T-helper 17 cell (primary cell): Measurements from ENCODE around the gene CEP135. TPM values are rescaled to one million over a fixed set of nuclear protein-coding genes. Genes with fewer than 3 reads are reported as not detected.
"Not testable (repeated sequence)": the region's sequence is repeated elsewhere in the genome, so short reads cannot be mapped to it uniquely, and the experiment has no call there.

ENCODE experiments used
- ATAC-seq: fragments of 150-1000 bp; cut with Tn5 transposase; 2 replicates; pipeline ENCODE4 v1.10.0; 2021; ENCODE audit warnings: mild to moderate bottlenecking, moderate library complexity
- DNase-seq, 3 donors: peaks; one replicate each; pipeline versions ENCODE4 v3.0.0 to v3.0.0-alpha.2; 2020 to 2021
- H3K9me3 ChIP-seq: one replicate; pipeline ENCODE4 v1.7.0; 2013; ENCODE audit warnings: low read length, mild to moderate bottlenecking; ENCODE audit not compliant: control insufficient read depth, poor library complexity, severe bottlenecking
- H3K27ac Mint-ChIP-seq: one replicate; pipeline ENCODE4 v1.8.0; 2022; ENCODE audit warnings: mild to moderate bottlenecking, moderate library complexity, mixed read lengths
- H3K27me3 Mint-ChIP-seq: one replicate; pipeline ENCODE4 v1.8.0; 2022; ENCODE audit warnings: mixed read lengths
- H3K36me3 Mint-ChIP-seq: one replicate; pipeline ENCODE4 v1.8.0; 2022; ENCODE audit warnings: low read depth, mixed read lengths
- H3K4me1 Mint-ChIP-seq: one replicate; pipeline ENCODE4 v1.8.0; 2022; ENCODE audit warnings: mild to moderate bottlenecking, mixed read lengths
- H3K4me3 Mint-ChIP-seq: one replicate; pipeline ENCODE4 v1.8.0; 2022; ENCODE audit warnings: mild to moderate bottlenecking, moderate library complexity, mixed read lengths
- total RNA-seq, 4 donors: library from RNA in 2 of 4; stranded (reverse) in 2 of 4; gene quantifications; one replicate each; pipeline ENCODE4 v1.2.3 and lab custom pipeline; 2022 to 2026

CEP135 gene
- total RNA-seq, 2 donors from 2014 or later = 21.5 to 28.3 TPM

- no peaks in the 10 kb centered on the region for H3K9me3 ChIP-seq
- DNase-seq (no peak), ATAC-seq (no peak)
- no peaks in the 10 kb centered on the region for H3K36me3 Mint-ChIP-seq
- H3K4me1 Mint-ChIP-seq = no peaks in the 10 kb centered on the region
- H3K27ac Mint-ChIP-seq = no peak overlapping the region
- no peaks in the 10 kb centered on the region for H3K27me3 Mint-ChIP-seq
- no peak overlapping the region for H3K4me3 Mint-ChIP-seq
Measured at GRCh38 chr4:55927803-55928437, 20.8 kb upstream of the CEP135 start.

GRCh38 chr4:55928846-55929245 is 19.9 kb upstream of the CEP135 start:
- ATAC-seq (no peak), DNase-seq (no peak)
- no peaks in the 10 kb centered on the region for H3K27me3 Mint-ChIP-seq
- H3K36me3 Mint-ChIP-seq = no peaks in the 10 kb centered on the region
- no peaks in the 10 kb centered on the region for H3K4me1 Mint-ChIP-seq
- H3K4me3 Mint-ChIP-seq = no peak overlapping the region
- peaks cover 2% of the 10 kb centered on the region for H3K9me3 ChIP-seq
- no peak overlapping the region for H3K27ac Mint-ChIP-seq

- Mint-ChIP-seq H3K36me3 (no peaks in the 10 kb centered on the region), H3K27me3 (no peaks in the 10 kb centered on the region), H3K4me1 (no peaks in the 10 kb centered on the region), H3K4me3 (no peak overlapping the region), H3K27ac (no peak overlapping the region)
- H3K9me3 ChIP-seq = peaks cover 4% of the 10 kb centered on the region
- no peak for ATAC-seq
- DNase-seq = no peak
Measured at GRCh38 chr4:55931043-55931442, 17.7 kb upstream of the CEP135 start.

- Mint-ChIP-seq H3K4me3 (no peak overlapping the region), H3K27ac (no peak overlapping the region), H3K4me1 (no peaks in the 10 kb centered on the region), H3K27me3 (no peaks in the 10 kb centered on the region), H3K36me3 (no peaks in the 10 kb centered on the region)
- DNase-seq (no peak), ATAC-seq (no peak)
- H3K9me3 ChIP-seq = peaks cover 4% of the 10 kb centered on the region
Measured at GRCh38 chr4:55931833-55932232, 16.9 kb upstream of the CEP135 start.

GRCh38 chr4:55932511-55932910 is 16.2 kb upstream of the CEP135 start:
- DNase-seq (no peak), ATAC-seq (no peak)
- no peaks in the 10 kb centered on the region for H3K27me3 Mint-ChIP-seq
- no peaks in the 10 kb centered on the region for H3K4me1 Mint-ChIP-seq
- no peak overlapping the region for H3K27ac Mint-ChIP-seq
- H3K36me3 Mint-ChIP-seq = no peaks in the 10 kb centered on the region
- peaks cover 4% of the 10 kb centered on the region for H3K9me3 ChIP-seq
- H3K4me3 Mint-ChIP-seq = no peak overlapping the region

GRCh38 chr4:55933611-55934010 is 15.1 kb upstream of the CEP135 start:
- ATAC-seq = no peak
- peaks cover 4% of the 10 kb centered on the region for H3K9me3 ChIP-seq
- Mint-ChIP-seq H3K36me3 (no peaks in the 10 kb centered on the region), H3K4me3 (no peak overlapping the region), H3K27me3 (no peaks in the 10 kb centered on the region), H3K27ac (no peak overlapping the region), H3K4me1 (no peaks in the 10 kb centered on the region)
- DNase-seq = no peak

GRCh38 chr4:55935907-55936306 is 12.8 kb upstream of the CEP135 start:
- H3K9me3 ChIP-seq, DNase-seq, H3K36me3 Mint-ChIP-seq, H3K27me3 Mint-ChIP-seq, H3K27ac Mint-ChIP-seq, H3K4me1 Mint-ChIP-seq, ATAC-seq, H3K4me3 Mint-ChIP-seq: not testable (repeated sequence)

- DNase-seq (no peak), ATAC-seq (no peak)
- no peaks in the 10 kb centered on the region for H3K27me3 Mint-ChIP-seq
- H3K27ac Mint-ChIP-seq = no peak overlapping the region
- no peaks in the 10 kb centered on the region for H3K4me1 Mint-ChIP-seq
- no peaks in the 10 kb centered on the region for H3K36me3 Mint-ChIP-seq
- peaks cover 4% of the 10 kb centered on the region for H3K9me3 ChIP-seq
- no peak overlapping the region for H3K4me3 Mint-ChIP-seq
Measured at GRCh38 chr4:55938481-55938880, 10.3 kb upstream of the CEP135 start.

- Mint-ChIP-seq H3K27ac (no peak overlapping the region), H3K27me3 (no peaks in the 10 kb centered on the region), H3K4me3 (no peak overlapping the region), H3K36me3 (no peaks in the 10 kb centered on the region), H3K4me1 (no peaks in the 10 kb centered on the region)
- H3K9me3 ChIP-seq = no peaks in the 10 kb centered on the region
- ATAC-seq (no peak), DNase-seq (no peak)
Measured at GRCh38 chr4:55939421-55939820, 9.3 kb upstream of the CEP135 start.

GRCh38 chr4:55941881-55942396 is 6.8 kb upstream of the CEP135 start:
- no peaks in the 10 kb centered on the region for H3K27me3 Mint-ChIP-seq
- DNase-seq = no peak
- no peaks in the 10 kb centered on the region for H3K9me3 ChIP-seq
- no peak for ATAC-seq
- no peaks in the 10 kb centered on the region for H3K36me3 Mint-ChIP-seq
- peaks cover 7% of the 10 kb centered on the region for H3K4me1 Mint-ChIP-seq
- no peak overlapping the region for H3K4me3 Mint-ChIP-seq
- no peak overlapping the region for H3K27ac Mint-ChIP-seq

- Mint-ChIP-seq H3K27ac (peak overlapping the region; percentile 99), H3K27me3 (no peaks in the 10 kb centered on the region), H3K4me1 (peaks cover 35% of the 10 kb centered on the region), H3K36me3 (no peaks in the 10 kb centered on the region), H3K4me3 (peak overlapping the region; percentile 97)
- DNase-seq (no peak), ATAC-seq (peak; percentile 2)
- H3K9me3 ChIP-seq = no peaks in the 10 kb centered on the region
Measured at GRCh38 chr4:55947254-55947882, 1.4 kb upstream of the CEP135 start.

GRCh38 chr4:55947912-55948725 is 626 bp upstream of the CEP135 start:
- Mint-ChIP-seq H3K4me1 (peaks cover 35% of the 10 kb centered on the region), H3K36me3 (no peaks in the 10 kb centered on the region), H3K27me3 (no peaks in the 10 kb centered on the region), H3K27ac (peak overlapping the region; percentile 99), H3K4me3 (peak overlapping the region; percentile 97)
- ATAC-seq = peak; percentile 75
- H3K9me3 ChIP-seq = no peaks in the 10 kb centered on the region
- DNase-seq = peak; percentile 19 to 34 (median 23)

- peaks cover 4% of the 10 kb centered on the region for H3K36me3 Mint-ChIP-seq
- DNase-seq = no peak
- no peaks in the 10 kb centered on the region for H3K27me3 Mint-ChIP-seq
Measured at GRCh38 chr4:55949482-55949802, 697 bp downstream of the CEP135 start.

More at GRCh38 chr4:55949482-55949802, 697 bp downstream of the CEP135 start:
- no peaks in the 10 kb centered on the region for H3K9me3 ChIP-seq
- peak; percentile 11 for ATAC-seq
- Mint-ChIP-seq H3K4me1 (peaks cover 35% of the 10 kb centered on the region), H3K27ac (peak overlapping the region; percentile 99), H3K4me3 (peak overlapping the region; percentile 97)
